SU-DHL-6 (cell line): ENCODE results near the gene CHRNB4.
"Not testable (repeated sequence)": the region's sequence is repeated elsewhere in the genome, so short reads cannot be mapped to it uniquely, and the experiment has no call there.

Experiments used
- H2AFZ ChIP-seq: fragments of 200-600 bp; sonication (generic); 2 replicates; pipeline ENCODE4 v1.6.1; 2014; ENCODE audit warnings: low read depth, mild to moderate bottlenecking, moderate library complexity, mixed read lengths, antibody characterized with exemption, low read length; ENCODE audit not compliant: severe bottlenecking
- H3F3A ChIP-seq: fragments of 200-600 bp; shearing (Covaris generic); 2 replicates; pipeline ENCODE4 v1.6.0; 2016; ENCODE audit warnings: antibody characterized with exemption, mild to moderate bottlenecking; ENCODE audit not compliant: insufficient read depth
- H3K27ac ChIP-seq: fragments of 200-600 bp; sonication (generic); 2 replicates; pipeline ENCODE4 v1.5.1; 2016; ENCODE audit warnings: low read depth, mild to moderate bottlenecking, low read length, moderate library complexity, mixed read lengths
- H3K27me3 ChIP-seq: fragments of 200-600 bp; sonication (generic), shearing (Covaris generic); 2 replicates; pipeline ENCODE4 v1.6.0; 2014; ENCODE audit warnings: mild to moderate bottlenecking, low read length
- H3K36me3 ChIP-seq: fragments of 200-600 bp; sonication (generic); 2 replicates; pipeline ENCODE4 v1.6.1; 2014; ENCODE audit warnings: mild to moderate bottlenecking, low read length, mixed read lengths
- H3K4me2 ChIP-seq: fragments of 300-600, 200-600 bp; shearing (Covaris generic), sonication (generic); 2 replicates; pipeline ENCODE4 v1.6.0; 2014; ENCODE audit warnings: low read length, low read depth, mild to moderate bottlenecking; ENCODE audit not compliant: poor library complexity, severe bottlenecking
- H3K4me3 ChIP-seq: fragments of 200-600 bp; sonication (generic); 2 replicates; pipeline ENCODE4 v1.5.1; 2014; ENCODE audit warnings: antibody characterized with exemption, low read length, mild to moderate bottlenecking, mixed read lengths; ENCODE audit not compliant: insufficient read depth, poor library complexity, severe bottlenecking
- H3K79me2 ChIP-seq: fragments of 200-600 bp; sonication (generic); 2 replicates; pipeline ENCODE4 v1.6.1; 2014; ENCODE audit warnings: mild to moderate bottlenecking, low read length, moderate library complexity; ENCODE audit not compliant: insufficient read depth
- H3K9ac ChIP-seq: fragments of 200-600 bp; sonication (generic); 2 replicates; pipeline ENCODE4 v1.7.0; 2014; ENCODE audit warnings: mild to moderate bottlenecking, low read length
- H3K9me2 ChIP-seq: fragments of 200-600 bp; sonication (generic); replicated peaks from 2 replicates; pipeline ENCODE4 v1.6.1; 2014; ENCODE audit warnings: low read length; ENCODE audit not compliant: insufficient read depth
- H3K9me3 ChIP-seq: fragments of 200-600 bp; sonication (generic); 2 replicates; pipeline ENCODE4 v1.6.1; 2014; ENCODE audit warnings: low read length, mixed read lengths; ENCODE audit not compliant: insufficient read depth
- H4K20me1 ChIP-seq: fragments of 200-600 bp; sonication (generic); 2 replicates; pipeline ENCODE4 v1.6.1; 2014; ENCODE audit warnings: low read depth, mild to moderate bottlenecking, antibody characterized with exemption, low read length, moderate library complexity, mixed read lengths
- CTCF ChIP-seq: fragments of 200-600 bp; sonication (generic); IDR thresholded peaks from one replicate; pipeline ENCODE4 v1.5.1; 2017; ENCODE audit warnings: antibody characterized with exemption, mild to moderate bottlenecking, low read length, moderate library complexity; ENCODE audit not compliant: insufficient read depth, poor library complexity, severe bottlenecking
- EZH2phosphoT487 ChIP-seq: fragments of 200-600 bp; sonication (generic), shearing (Covaris generic); conservative IDR thresholded peaks from 2 replicates; pipeline ENCODE4 v1.6.1; 2018; ENCODE audit warnings: mild to moderate bottlenecking, antibody characterized with exemption, low read length, moderate library complexity, mixed read lengths

The CHRNB4 gene

GRCh38 chr15:78616506-78616905, 24.5 kb downstream of the CHRNB4 start:
- no peak overlapping the region for H3K4me3 ChIP-seq
- H2AFZ ChIP-seq = no peak overlapping the region
- no peaks in the 10 kb centered on the region for H3K9me2 ChIP-seq
- no peak overlapping the region for H3K9ac ChIP-seq
- TF ChIP-seq EZH2phosphoT487 (no peak), CTCF (no peak)
- H3F3A ChIP-seq = no peaks in the 10 kb centered on the region
- no peaks in the 10 kb centered on the region for H3K36me3 ChIP-seq
- no peaks in the 10 kb centered on the region for H3K27me3 ChIP-seq
- H3K27ac ChIP-seq = no peak overlapping the region
- no peaks in the 10 kb centered on the region for H3K9me3 ChIP-seq
- no peaks in the 10 kb centered on the region for H3K79me2 ChIP-seq
- H4K20me1 ChIP-seq = no peaks in the 10 kb centered on the region
- H3K4me2 ChIP-seq = no peak overlapping the region

- no peak overlapping the region for H3K9ac ChIP-seq
- no peak overlapping the region for H3K27ac ChIP-seq
- TF ChIP-seq CTCF = no peak
- no peak for TF ChIP-seq EZH2phosphoT487
Observed at GRCh38 chr15:78615151-78615589, 25.8 kb downstream of the CHRNB4 start.

GRCh38 chr15:78614021-78614420, 27.0 kb downstream of the CHRNB4 start:
- Histone ChIP-seq H3F3A (no peaks in the 10 kb centered on the region), H4K20me1 (no peaks in the 10 kb centered on the region), H3K4me2 (no peak overlapping the region), H3K79me2 (no peaks in the 10 kb centered on the region), H3K27ac (no peak overlapping the region), H3K4me3 (no peak overlapping the region), H3K9ac (no peak overlapping the region), H3K36me3 (no peaks in the 10 kb centered on the region), H3K9me2 (no peaks in the 10 kb centered on the region), H2AFZ (no peak overlapping the region), H3K9me3 (no peaks in the 10 kb centered on the region), H3K27me3 (no peaks in the 10 kb centered on the region)
- no peak for TF ChIP-seq CTCF
- TF ChIP-seq EZH2phosphoT487 = no peak

More at GRCh38 chr15:78615151-78615589, 25.8 kb downstream of the CHRNB4 start:
- Histone ChIP-seq H3K79me2 (no peaks in the 10 kb centered on the region), H3K4me3 (no peak overlapping the region), H2AFZ (no peak overlapping the region), H3K36me3 (no peaks in the 10 kb centered on the region), H3K9me2 (no peaks in the 10 kb centered on the region), H3K4me2 (no peak overlapping the region), H4K20me1 (no peaks in the 10 kb centered on the region), H3F3A (no peaks in the 10 kb centered on the region), H3K9me3 (no peaks in the 10 kb centered on the region), H3K27me3 (no peaks in the 10 kb centered on the region)

GRCh38 chr15:78609551-78609950, 31.5 kb downstream of the CHRNB4 start:
- H2AFZ ChIP-seq, H3K4me3 ChIP-seq, H3K9ac ChIP-seq, H3K36me3 ChIP-seq, H3K27me3 ChIP-seq, H3K4me2 ChIP-seq, H3K27ac ChIP-seq, H3K79me2 ChIP-seq, H3K9me2 ChIP-seq, H4K20me1 ChIP-seq, H3F3A ChIP-seq, H3K9me3 ChIP-seq: not testable (repeated sequence)
